ENCODE measurements around the gene MYLK.

DNA sequence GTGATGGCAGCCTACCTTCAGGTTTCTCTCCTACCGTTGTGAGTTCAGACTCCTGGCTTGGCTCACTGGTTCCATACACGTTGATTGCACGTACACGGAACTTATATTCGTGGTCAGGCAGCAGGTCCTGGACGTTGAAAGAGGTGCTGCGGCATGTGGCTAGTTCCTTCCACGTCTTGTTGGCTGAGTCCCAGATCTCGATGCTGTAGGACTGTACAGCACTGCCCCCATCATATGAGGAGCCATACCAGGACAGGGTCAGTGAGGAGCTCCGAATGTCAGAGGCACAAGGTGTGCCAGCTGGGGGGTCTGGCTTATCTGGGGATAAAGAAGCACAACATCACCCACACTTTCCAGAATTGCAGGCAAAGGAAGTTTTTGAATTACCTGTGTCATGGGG, 227.0 kb downstream of the MYLK start:
- no peak for TF ChIP-seq POLR2AphosphoS5 (IDR thresholded peaks at IDR 0.05; ENCODE audit: borderline replicate concordance, low read depth, low read length)
- TF ChIP-seq EZH2 (IDR thresholded peaks at IDR 0.05): no peak
- TF ChIP-seq FOXP2 (optimal IDR thresholded peaks at IDR 0.05; ENCODE audit: control extremely low read depth, extremely low read length, insufficient read depth): no peak

Measured in SK-N-MC (cell line).